Measurements from ENCODE around the gene CLSTN2. TPM values are rescaled to one million over a fixed set of nuclear protein-coding genes. Genes with fewer than 3 reads are reported as not detected.

The CLSTN2 gene
- total RNA-seq, 1 experiment from 2014 or later: 0.02 TPM

GRCh38 chr3:139906418-139906817 lies 28.6 kb upstream of the CLSTN2 start (continued):
- peak; percentile 34; the same call in 1 of the 2 replicates for TF ChIP-seq CEBPB (IDR thresholded peaks at IDR 0.05; ENCODE audit: low read depth)
- peak; percentile 51; the same call in 1 of the 2 replicates for TF ChIP-seq ATF3 (IDR thresholded peaks at IDR 0.05)
- TF ChIP-seq RAD21 (IDR thresholded peaks at IDR 0.05; ENCODE audit: low read depth): no peak
- no peak for TF ChIP-seq POLR2AphosphoS5 (IDR thresholded peaks at IDR 0.05; ENCODE audit: low read depth, low read length)
- peak; percentile 87 for TF ChIP-seq JUND (IDR thresholded peaks at IDR 0.05)
- no peak for TF ChIP-seq ZNF274 (IDR thresholded peaks at IDR 0.05; ENCODE audit: low read depth, low read length)
- TF ChIP-seq SP1 (IDR thresholded peaks at IDR 0.05; ENCODE audit: low read depth): peak; percentile 44
- TF ChIP-seq SIN3A (IDR thresholded peaks at IDR 0.05; ENCODE audit: low read depth): no peak
- TF ChIP-seq SRF (IDR thresholded peaks at IDR 0.05; ENCODE audit: low read depth): no peak
- TF ChIP-seq TCF7L2 (IDR thresholded peaks at IDR 0.05; ENCODE audit: borderline replicate concordance, extremely low read depth, insufficient read depth, insufficient read length): no peak
- no peak for TF ChIP-seq MAX (IDR thresholded peaks at IDR 0.05)

GRCh38 chr3:139909811-139910210 lies 25.2 kb upstream of the CLSTN2 start:
- intact Hi-C loops (cut with micrococcal nuclease): no loop called here
- H3K27ac ChIP-seq (ENCODE audit: low read depth, low read length): no peak overlapping the region
- H3K9me2 ChIP-seq (ENCODE audit: insufficient read depth): no peaks in the 10 kb centered on the region
- no peaks in the 10 kb centered on the region for H4K20me1 ChIP-seq (ENCODE audit: insufficient read depth)
- peaks cover 7 to 13% of the 10 kb centered on the region in 2 experiments for H3K4me1 ChIP-seq (ENCODE audit: control insufficient read depth in 1 of 2, insufficient read depth in 2 of 2, low read length in 2 of 2)
- no peaks in the 10 kb centered on the region for H3K9me3 ChIP-seq (ENCODE audit: control insufficient read depth in 1 of 2, insufficient read depth in 1 of 2, low read depth in 1 of 2, low read length in 2 of 2)
- TF ChIP-seq ZNF274 (IDR thresholded peaks at IDR 0.05; ENCODE audit: low read depth, low read length) (no peak), REST (IDR thresholded peaks at IDR 0.05; ENCODE audit: low read depth) (no peak), EZH2phosphoT487 (IDR thresholded peaks at IDR 0.05; ENCODE audit: borderline replicate concordance) (no peak), SRF (IDR thresholded peaks at IDR 0.05; ENCODE audit: low read depth) (no peak), CBX3 (IDR thresholded peaks at IDR 0.05; ENCODE audit: low read depth) (no peak)
- ChIA-PET CTCF (no interaction called here), POLR2A (no interaction called here), RAD21 (ENCODE audit: low non-redundant PET in 1 of 2, low total read pairs in 2 of 2, uncharacterized antibody in 2 of 2, unreplicated experiment in 2 of 2) (no interaction called here)
- BruUV-seq (replicated peaks): no TSS peak
- H3K36me3 ChIP-seq (ENCODE audit: control insufficient read depth in 1 of 2, insufficient read depth in 2 of 2, low read length in 2 of 2): no peaks in the 10 kb centered on the region
- no peak overlapping the region for H2AFZ ChIP-seq (ENCODE audit: low read depth, low read length, poor library complexity, severe bottlenecking)
- peaks cover 6% of the 10 kb centered on the region; the same call in 1 of the 2 replicates for H3K27me3 ChIP-seq (ENCODE audit: insufficient read depth, low read length)
- no peaks in the 10 kb centered on the region for H3K79me2 ChIP-seq (ENCODE audit: insufficient read depth, low read length)
- ATAC-seq: no peak
- DNase-seq (ENCODE audit: low read depth, low spot score): no peak
- no peak overlapping the region for H3K4me3 ChIP-seq (replicated peaks in 1 of 2; ENCODE audit: low read depth in 1 of 2, low read length in 2 of 2)
- H3K4me2 ChIP-seq (ENCODE audit: low read length): no peak overlapping the region
- H3K9ac ChIP-seq (ENCODE audit: low read length): no peak overlapping the region

Data from HCT116 (cell line).